NB4 (cell line): ENCODE data around the gene PNRC2.

Experiments
- DNase-seq: peaks from one replicate; pipeline ENCODE4 v3.0.0; 2010; ENCODE audit warnings: low read depth
- H3K4me3 ChIP-seq: one replicate; pipeline ENCODE4 v1.5.1; 2011; ENCODE audit warnings: mild to moderate bottlenecking, low read depth, low read length, moderate library complexity
- CTCF ChIP-seq: IDR thresholded peaks from one replicate; pipeline ENCODE4 v1.5.1; 2012; ENCODE audit warnings: low read depth, low read length
- MAX ChIP-seq: IDR thresholded peaks from 2 replicates; pipeline ENCODE4 v1.6.1; 2011; ENCODE audit warnings: low read depth, low read length
- MYC ChIP-seq: IDR thresholded peaks from 2 replicates; pipeline ENCODE4 v1.6.1; 2011; ENCODE audit warnings: low read depth, low read length
- POLR2A ChIP-seq: IDR thresholded peaks from 2 replicates; pipeline ENCODE4 v1.6.1; 2011; ENCODE audit warnings: mild to moderate bottlenecking; ENCODE audit not compliant: insufficient read length; ENCODE audit errors: extremely low read depth

Gene PNRC2

GRCh38 chr1:23966973-23967493, 7.4 kb downstream of the PNRC2 start:
- TF ChIP-seq MAX (no peak), POLR2A (no peak), CTCF (no peak), MYC (no peak)
- no peak overlapping the region for H3K4me3 ChIP-seq
- no peak for DNase-seq

- no peak overlapping the region for H3K4me3 ChIP-seq
- TF ChIP-seq MAX: no peak
- TF ChIP-seq POLR2A: no peak
- no peak for TF ChIP-seq MYC
- TF ChIP-seq CTCF: no peak
- no peak for DNase-seq
These were observed 8.2 kb downstream of the PNRC2 start for GRCh38 chr1:23967871-23968270.

GRCh38 chr1:23977187-23977853, 17.7 kb downstream of the PNRC2 start:
- no peak for DNase-seq
- TF ChIP-seq POLR2A (no peak), MYC (no peak), CTCF (no peak), MAX (no peak)
- H3K4me3 ChIP-seq: peak overlapping the region; percentile 91

- TF ChIP-seq POLR2A: no peak
- no peak for TF ChIP-seq MYC
- TF ChIP-seq CTCF: no peak
- no peak for TF ChIP-seq MAX
- DNase-seq: no peak
- peak overlapping the region; percentile 91 for H3K4me3 ChIP-seq
These were observed 18.2 kb downstream of the PNRC2 start for GRCh38 chr1:23977854-23978191.

- H3K4me3 ChIP-seq: peak overlapping the region; percentile 91
- no peak for DNase-seq
- TF ChIP-seq MAX: no peak
- no peak for TF ChIP-seq MYC
- no peak for TF ChIP-seq POLR2A
- no peak for TF ChIP-seq CTCF
These were observed 19.2 kb downstream of the PNRC2 start for GRCh38 chr1:23978805-23979204.
